OCI-LY7 (cell line): ENCODE measurements around the gene FOXN3.

Experiments used
- EZH2phosphoT487 ChIP-seq: fragments of 200-600 bp; sonication (generic); IDR thresholded peaks from 2 replicates; pipeline ENCODE4 v1.6.1; 2018; ENCODE audit warnings: low read depth, borderline replicate concordance, mild to moderate bottlenecking, mixed run types, antibody characterized with exemption, low read length, moderate library complexity, mixed read lengths
- TF ChIP-seq, protein P1 (sequence below): fragments of 200-600 bp; sonication (generic); conservative IDR thresholded peaks from 2 replicates; pipeline ENCODE4 v1.5.1; 2014; ENCODE audit warnings: mild to moderate bottlenecking, antibody characterized with exemption, low read length, moderate library complexity, mixed read lengths

GRCh38 chr14:89108608-89109007, 308.4 kb downstream of the FOXN3 start:
- TF ChIP-seq, protein P1, sequence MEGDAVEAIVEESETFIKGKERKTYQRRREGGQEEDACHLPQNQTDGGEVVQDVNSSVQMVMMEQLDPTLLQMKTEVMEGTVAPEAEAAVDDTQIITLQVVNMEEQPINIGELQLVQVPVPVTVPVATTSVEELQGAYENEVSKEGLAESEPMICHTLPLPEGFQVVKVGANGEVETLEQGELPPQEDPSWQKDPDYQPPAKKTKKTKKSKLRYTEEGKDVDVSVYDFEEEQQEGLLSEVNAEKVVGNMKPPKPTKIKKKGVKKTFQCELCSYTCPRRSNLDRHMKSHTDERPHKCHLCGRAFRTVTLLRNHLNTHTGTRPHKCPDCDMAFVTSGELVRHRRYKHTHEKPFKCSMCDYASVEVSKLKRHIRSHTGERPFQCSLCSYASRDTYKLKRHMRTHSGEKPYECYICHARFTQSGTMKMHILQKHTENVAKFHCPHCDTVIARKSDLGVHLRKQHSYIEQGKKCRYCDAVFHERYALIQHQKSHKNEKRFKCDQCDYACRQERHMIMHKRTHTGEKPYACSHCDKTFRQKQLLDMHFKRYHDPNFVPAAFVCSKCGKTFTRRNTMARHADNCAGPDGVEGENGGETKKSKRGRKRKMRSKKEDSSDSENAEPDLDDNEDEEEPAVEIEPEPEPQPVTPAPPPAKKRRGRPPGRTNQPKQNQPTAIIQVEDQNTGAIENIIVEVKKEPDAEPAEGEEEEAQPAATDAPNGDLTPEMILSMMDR = no peak
- no peak for TF ChIP-seq EZH2phosphoT487
